GM18909 (cell line): Measurements from ENCODE around the gene ANKFN1.
"Not testable (repeated sequence)": the region's sequence is repeated elsewhere in the genome, so short reads cannot be mapped to it uniquely, and the experiment has no call there.

Source experiments
- ATAC-seq: cut with Tn5 transposase; IDR thresholded peaks from one replicate; pipeline ENCODE4 v1.9.1; 2021; ENCODE audit warnings: mild to moderate bottlenecking; ENCODE audit not compliant: unreplicated experiment, poor library complexity

ANKFN1 gene

DNA sequence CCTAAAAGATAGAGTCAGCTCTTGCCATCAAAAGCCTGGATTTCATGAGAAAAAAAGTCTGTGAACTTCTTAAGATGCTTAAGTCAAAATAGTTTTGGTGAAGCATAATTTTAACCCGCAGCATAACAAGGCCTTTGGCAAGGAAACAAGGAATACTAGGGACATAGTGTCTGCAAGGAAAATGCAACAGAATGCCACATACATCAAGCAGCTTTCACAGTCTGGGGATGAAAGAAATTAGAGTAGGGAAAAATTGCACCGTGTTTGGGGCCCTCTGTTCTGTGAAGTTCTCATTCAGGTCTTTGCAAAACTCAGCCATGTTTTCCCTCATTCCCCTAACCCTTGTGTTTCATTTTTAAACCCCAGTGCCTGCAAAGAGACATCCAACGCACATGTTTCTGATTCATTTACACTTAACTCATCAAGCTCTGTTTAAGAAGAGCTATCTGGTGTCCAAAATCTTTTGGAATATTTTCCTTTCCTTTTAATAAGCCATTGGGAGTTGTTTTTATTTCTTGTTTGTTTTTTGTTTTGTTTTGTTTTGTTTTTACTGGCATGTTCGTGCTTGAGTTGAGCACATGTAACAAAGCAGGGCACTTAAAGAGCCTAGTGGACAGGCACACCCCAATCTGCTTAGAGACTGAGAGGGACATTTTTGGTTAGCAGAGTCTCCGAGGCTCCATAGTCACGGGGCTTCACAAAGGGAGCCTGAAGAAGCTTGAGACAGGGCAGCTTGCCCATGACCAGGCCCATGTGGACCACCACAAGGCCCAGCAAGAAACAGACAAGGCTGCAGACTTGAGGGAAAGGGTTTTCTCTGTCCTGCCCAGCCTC, 116.5 kb downstream of the ANKFN1 start:
- ATAC-seq: no peak

DNA sequence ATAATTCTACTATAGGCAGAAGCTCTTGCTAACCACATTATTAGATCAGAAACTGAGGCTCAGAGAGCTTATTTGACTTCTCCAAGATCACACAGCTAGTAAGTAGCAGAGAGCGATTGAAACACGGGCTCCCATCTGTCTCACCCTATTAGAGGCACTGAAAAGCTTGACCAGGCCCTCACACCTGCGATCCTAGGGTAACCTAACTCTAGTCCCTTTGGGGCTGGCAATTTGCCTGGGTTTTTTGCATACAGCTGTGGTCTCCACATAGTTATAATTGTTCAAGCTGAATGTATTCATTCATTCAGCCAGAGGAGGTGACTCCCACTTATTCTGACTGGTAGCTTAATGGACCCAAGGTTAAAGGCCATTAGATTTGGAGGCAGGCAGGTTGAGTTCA, 121.2 kb downstream of the ANKFN1 start:
- no peak for ATAC-seq

DNA sequence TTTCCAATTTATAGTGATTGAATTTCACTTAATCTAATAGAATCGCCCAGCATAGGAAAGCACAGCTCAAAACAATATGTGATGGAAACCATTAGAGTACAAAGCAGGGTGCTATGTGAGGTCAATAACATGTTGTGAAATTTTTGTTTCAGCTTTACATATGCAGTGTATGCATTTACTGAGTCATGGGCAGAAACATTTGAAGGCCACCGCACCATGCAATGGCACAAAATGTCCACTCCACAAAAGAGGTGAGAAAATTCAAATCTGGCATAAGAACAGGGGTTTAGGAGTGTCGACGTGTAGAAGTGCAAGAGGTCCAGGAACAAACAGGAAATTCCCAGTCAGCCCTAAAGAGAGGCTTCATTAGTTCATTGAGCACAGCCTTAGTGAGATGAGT, 131.2 kb downstream of the ANKFN1 start:
- ATAC-seq: no peak

DNA sequence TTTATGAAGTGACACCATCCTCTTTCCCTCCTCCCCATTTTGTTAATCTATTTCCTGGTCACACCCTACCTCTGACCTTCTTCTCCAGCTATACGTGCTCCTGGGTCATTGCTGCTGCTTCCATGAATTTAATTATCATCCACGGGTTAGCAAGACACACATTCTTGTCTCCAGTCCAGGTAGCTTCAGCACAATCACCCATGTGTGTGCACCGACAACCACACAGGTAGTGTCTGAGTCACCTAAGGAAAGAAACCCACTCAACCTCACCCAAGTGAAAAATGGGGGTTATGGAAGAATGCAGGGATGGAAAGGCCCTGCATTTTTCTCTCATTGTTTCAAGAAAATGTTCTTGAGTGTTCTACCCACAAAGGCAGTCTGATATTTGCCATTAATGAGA, 135.5 kb downstream of the ANKFN1 start:
- ATAC-seq: not testable (repeated sequence)

DNA sequence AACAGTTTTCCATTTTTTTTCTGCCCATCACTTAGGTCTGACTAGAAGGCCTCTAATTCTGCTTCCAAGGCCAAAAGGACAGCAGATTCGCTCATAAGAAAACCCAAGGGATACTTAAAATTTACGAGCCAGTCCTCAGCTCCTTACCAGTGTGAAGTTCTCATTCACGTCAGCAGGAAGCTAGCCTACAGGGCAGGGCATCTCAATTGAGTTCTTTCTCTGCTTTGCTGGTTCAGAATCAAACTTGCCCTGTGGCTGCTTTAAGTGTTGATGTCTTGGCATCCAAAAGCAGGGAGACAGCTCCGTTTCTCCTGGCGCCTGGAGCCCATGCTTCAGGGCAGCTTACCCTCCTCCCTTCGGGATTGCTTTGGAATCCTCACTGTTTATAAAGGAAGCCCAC, 136.0 kb downstream of the ANKFN1 start:
- no peak for ATAC-seq

DNA sequence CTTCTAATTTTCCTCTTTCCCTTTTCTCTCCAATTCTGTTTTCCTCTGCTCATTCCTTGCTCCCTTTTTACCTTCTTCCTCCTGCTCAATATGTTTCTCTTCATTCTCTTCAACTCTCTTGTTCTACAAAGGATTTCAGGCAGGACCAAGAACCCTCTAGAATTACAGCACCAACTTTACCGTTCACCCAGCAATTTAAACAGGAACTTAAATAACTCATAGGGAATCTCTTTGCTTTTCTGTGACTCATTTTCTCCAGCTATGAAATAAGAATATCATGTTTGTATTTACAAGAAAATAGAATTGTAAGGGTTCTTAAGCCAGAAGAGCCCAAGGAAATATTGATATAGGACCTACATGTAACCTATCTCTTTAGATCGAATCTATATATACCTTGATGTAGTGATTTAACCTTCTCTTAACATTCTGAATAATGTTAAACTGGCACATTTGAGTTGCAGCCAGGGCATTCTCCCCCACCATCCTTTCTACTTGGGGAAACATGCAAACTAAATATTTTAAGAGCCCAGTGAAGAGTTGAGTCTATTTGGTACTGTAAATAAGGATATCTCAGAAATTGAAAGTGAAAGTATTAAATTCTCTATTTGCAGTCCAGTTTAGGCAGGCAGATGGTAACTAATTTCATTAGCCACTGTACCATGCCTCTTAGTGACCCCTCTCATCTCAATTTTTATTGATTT, 137.0 kb downstream of the ANKFN1 start:
- no peak for ATAC-seq

DNA sequence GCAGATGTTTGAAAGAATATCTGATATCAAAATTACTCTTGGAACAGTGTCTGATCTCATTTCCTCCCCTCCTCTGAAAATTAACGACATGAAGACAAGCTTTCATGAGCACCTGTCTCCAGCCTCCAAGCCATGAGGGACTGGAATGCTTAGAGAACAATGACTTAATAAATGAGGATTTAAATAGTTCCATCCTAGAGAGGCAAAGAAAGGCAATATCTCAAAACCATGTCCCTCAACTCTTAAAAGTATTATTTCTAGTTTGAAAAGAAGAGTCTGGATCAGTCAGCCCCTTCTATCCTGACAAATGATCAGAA, 137.5 kb downstream of the ANKFN1 start:
- ATAC-seq: no peak

DNA sequence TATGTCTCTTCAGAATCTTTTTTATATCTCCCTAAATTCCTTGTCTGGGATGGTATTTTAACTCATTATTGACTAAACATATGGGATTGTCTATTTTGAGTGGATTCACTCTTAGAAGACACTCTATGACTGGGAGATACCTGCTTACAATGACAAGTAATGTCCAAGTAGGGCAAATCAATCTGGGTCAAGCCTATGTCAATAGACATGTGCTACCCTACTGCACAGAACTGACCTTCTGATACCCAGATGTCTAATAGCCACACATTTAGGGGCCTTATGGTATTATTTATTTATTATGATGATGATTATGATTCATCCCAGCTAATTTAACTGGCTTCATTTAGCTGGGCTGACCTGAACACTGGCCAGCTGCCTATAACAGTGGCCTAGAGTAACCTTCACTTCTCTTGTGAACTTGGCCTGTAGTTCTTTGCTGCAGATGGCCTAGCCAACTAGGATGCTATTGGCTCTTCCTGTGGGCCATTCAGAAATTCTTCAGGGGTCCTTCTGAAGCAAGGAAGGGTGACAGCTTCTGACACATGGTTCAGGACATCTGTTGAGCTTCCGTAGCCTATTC, 138.0 kb downstream of the ANKFN1 start:
- no peak for ATAC-seq

DNA sequence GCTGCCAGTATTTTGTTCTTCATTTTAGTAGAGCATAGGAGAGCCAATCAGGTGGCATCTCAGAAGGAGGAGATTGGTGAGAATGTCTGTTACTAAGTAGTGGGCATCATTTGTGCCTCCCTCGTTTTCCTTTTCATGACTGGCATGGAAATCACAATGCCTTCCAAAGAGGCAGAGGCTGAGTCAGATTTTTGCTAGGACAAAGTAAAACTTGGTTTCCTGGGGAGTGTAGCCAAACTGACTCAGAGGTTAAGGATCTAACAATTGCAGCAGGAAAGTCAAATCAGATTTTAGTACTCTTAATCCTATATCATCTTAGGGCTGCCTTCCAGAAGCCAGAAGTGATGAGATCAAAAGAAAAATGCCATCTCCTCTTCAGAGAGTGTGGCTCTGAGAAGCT, 138.7 kb downstream of the ANKFN1 start:
- ATAC-seq: no peak

DNA sequence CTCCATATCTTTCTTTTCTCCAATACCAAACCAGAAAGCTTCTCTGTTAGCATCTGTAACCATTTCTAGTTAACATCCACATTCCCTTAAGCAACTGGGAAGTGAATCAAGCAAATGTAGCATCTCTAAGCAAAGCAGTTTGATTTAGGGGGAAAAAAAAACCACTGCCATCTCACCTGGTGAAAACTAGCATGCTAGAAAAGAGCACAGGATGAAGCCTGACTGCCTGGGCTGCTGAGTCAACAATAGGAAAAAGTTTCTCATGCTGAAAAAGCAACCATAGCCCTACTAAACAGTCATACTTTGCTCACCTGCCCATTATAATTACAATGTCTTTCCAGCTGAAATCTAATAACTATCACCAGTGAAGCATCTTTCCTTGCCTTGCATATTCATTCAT, 139.3 kb downstream of the ANKFN1 start:
- no peak for ATAC-seq

DNA sequence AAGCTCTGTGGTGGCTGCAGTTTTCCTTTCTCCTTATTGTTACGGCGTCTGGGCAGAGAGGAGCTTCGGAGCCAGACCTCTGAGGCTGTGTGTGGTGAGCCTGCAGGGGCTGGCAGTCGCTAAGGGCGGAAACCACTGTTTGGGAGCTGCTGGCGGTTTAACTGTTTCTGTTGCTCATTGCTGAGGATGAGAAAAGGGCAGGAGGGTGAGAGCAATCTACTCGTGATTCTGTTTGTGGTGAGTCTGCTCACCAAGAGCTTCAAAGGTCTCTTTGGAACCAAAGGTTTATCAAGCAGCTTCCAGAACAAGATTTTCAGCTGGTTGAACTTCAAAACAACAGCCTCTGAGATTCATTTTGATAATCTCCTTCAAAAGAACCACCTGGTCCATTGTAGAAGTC, 143.9 kb downstream of the ANKFN1 start:
- no peak for ATAC-seq

DNA sequence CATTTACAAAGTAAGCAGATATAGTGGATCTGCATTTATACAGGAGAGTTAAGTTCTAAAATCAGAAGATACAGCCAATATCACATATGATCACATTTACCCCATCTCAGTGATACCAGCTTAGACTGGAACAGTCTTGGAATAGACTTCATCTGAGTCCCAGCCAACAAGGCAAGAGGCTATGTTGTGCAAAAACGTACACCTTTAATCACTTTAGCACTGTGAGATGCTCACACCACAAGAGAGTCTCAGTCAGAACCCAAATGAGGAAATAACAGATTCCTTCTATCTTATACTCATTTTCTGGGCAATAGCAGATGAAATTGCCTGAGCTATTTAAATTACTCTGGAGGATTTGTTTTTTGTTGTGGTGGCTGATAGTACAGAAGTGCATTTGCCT, 145.6 kb downstream of the ANKFN1 start:
- ATAC-seq: no peak

DNA sequence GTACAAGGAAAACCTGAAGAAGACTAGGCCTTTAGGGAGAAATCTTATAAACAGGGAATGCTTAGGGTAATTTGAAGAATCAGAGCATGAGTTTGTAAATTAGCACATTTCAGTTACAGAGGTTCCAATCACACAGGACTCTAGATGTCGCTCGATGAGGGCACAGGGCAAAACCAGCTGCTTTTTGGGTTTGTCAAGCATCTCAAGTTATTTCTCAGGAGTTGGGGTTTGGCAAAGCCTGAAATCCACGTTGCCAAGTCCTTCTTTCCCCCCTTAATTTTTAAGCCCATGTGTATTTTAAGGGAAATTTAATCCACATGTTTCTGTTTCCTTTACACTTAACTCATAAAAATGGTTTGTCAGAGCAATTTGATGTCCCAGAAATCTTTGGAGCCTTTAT, 146.9 kb downstream of the ANKFN1 start:
- ATAC-seq: no peak

DNA sequence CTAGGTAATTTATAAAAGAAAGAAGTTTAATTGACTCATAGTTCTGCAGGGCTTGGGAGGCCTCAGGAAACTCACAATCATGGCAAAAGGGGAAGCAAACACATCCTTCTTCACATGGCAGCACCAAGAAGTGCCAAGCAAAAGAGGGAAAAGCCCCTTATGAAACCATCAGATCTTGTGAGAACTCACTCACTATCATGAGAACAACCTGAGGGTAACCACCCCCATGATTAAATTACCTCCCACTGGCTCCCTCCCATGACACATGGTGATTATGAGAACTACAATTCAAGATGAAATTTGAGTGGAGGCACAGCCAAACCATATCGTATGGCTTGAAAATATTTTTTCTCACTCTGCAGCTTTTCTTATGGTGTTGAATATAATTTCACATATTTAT, 151.7 kb downstream of the ANKFN1 start:
- no peak for ATAC-seq

DNA sequence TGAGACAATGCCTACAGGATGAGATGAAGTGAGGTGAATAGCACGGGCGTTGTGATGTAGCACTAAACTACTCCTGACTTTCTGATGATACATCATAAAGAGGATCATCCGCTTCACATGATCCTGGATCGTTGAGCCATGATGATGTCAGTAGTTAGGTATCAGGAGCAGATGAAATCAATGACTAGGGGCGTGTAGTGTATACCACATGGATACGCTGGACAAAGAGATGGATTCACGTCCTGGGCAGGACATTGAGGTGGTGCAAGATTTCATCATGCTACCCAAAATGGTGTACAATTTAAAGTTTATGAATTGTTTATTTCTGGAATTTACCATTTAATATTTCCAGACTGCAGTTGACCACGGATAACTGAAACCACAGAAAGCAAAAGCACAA, 156.6 kb downstream of the ANKFN1 start:
- ATAC-seq: no peak

DNA sequence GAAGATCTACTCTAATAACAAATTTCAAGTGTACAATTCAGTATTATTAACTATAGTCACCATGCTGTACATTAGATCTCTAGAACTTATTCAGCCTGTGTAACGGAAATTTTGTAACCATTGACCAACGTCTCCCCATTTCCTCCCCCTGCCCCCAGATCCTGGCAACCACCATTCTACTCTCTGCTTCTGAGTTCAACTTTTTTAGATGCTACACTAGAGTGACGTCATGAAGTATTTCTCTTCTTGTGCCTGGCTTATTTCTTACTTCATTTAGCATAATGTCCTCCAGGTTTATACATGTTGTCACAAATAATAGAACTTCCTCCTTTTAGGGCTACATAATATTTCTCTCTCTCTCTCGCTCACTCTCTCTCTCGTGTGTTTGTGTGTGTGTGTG, 157.5 kb downstream of the ANKFN1 start:
- ATAC-seq: no peak

DNA sequence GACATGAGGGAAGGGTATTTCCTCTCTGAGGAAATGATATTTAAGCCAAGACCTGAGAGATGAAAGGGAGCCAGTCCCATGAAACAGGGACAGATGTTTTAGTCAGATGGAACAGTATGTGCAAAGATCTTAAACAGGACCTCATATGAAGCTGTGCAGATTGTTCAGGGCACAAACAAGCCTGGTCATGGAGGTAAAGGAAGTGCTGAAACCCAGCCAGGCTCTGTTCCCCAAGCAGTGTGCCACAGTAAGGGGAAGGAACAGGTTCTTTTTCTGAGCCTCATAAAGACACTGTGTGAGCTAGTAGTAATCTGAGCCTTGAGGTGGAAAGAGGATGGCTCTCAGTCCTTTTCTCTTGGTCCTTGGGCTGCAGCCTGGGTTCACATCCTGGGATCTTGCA, 159.9 kb downstream of the ANKFN1 start:
- ATAC-seq: no peak

DNA sequence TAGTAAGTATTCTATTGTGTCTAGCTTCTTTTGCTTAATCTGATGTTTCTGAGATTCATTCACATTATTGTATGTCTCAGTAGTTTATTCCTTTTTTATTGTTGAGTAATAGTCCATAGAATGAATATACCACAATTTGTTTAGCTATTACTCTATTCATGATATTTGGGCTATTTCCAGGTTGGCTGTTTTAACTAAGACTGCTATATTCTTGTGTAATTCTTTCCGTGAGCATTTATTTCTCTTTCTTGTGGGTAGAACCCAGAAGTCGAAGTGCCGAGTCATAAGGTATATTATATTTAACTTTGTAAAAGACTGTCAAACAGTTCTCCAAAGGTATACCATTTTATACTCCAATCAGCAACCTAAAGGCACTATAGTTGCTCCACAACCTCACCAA, 160.8 kb downstream of the ANKFN1 start:
- ATAC-seq: no peak

DNA sequence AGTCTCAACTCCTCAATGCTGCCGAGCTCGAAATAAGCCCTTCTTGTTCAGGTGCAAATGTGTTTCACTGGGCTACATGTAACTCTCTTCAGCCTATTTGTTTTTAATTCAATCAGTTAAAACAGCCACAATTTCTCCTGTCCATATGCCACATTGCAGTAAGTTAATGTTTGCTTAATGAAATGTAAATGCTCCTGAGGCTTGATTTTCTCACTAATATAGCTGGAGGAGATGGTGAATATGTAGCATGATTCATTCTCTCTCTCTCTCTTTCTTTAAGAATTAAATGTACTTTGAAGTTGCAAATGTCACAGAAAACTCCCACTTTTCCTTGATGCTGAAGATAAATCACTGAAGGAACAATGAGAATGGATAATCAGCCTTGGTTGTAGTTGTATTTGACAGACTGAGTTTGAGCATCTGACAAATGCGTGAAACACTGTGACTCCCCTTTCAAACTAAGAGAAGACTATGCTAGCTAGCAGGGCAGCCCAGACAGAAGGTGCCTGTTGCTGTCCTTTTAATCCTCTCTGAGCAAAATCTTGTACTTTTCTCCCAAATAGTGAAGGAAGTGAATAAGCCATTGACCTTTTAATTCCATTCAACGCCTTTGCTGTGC, 161.8 kb downstream of the ANKFN1 start:
- no peak for ATAC-seq

DNA sequence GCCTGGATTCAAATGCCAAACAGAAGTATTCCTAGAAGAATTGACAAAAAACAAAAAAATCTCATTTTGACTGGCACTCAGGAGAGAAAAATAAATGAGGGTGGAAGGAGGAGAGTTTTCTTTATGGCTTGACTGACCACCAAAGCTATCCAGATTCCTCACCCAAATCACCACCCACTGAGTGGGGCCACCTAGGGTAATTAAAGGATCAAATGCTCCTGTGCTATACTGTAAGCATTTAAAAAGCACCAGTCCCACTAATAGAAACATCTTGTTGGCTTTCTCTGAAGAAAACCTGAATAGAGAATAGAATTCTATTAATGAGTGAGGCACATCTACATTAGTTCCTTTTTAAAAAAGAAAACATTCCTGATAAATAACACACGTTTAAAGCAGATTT, 163.3 kb downstream of the ANKFN1 start:
- no peak for ATAC-seq
